HepG2 (cell line): ENCODE data around the gene SLC24A4. TPM values are rescaled to one million over a fixed set of nuclear protein-coding genes. Genes with fewer than 3 reads are reported as not detected.

Source experiments
- SALL1 ChIP-seq: sonication (generic); formaldehyde crosslinking; IDR thresholded peaks from 2 replicates; pipeline ENCODE4 v1.8.0; 2022; ENCODE audit warnings: mild to moderate bottlenecking, missing genetic modification reagents
- SMAD3 ChIP-seq: sonication (generic); formaldehyde crosslinking; IDR thresholded peaks from 2 replicates; pipeline ENCODE4 v1.4.0; 2020; ENCODE audit warnings: missing genetic modification reagents
- SNAPC2 ChIP-seq: sonication (generic); formaldehyde crosslinking; IDR thresholded peaks from 2 replicates; pipeline ENCODE4 v1.8.1; 2022; ENCODE audit warnings: mild to moderate bottlenecking, missing genetic modification reagents
- SNRNP70 ChIP-seq: fragments of 200-400 bp; formaldehyde crosslinking; IDR thresholded peaks from 2 replicates; pipeline ENCODE4 v1.6.1; 2017; ENCODE audit warnings: mild to moderate bottlenecking, low read depth, low read length, moderate library complexity
- ZNF326 ChIP-seq: sonication (generic); formaldehyde crosslinking; IDR thresholded peaks from 2 replicates; pipeline ENCODE4 v1.4.0; 2020; ENCODE audit warnings: missing genetic modification reagents, borderline replicate concordance
- ZNF605 ChIP-seq: sonication (generic); formaldehyde crosslinking; IDR thresholded peaks from 2 replicates; pipeline ENCODE4 v1.8.0; 2022; ENCODE audit warnings: mild to moderate bottlenecking, missing genetic modification reagents
- ZNF891 ChIP-seq: sonication (generic); formaldehyde crosslinking; IDR thresholded peaks from 2 replicates; pipeline ENCODE4 v1.5.0; 2020; ENCODE audit warnings: mild to moderate bottlenecking, missing genetic modification reagents
- polyA plus RNA-seq, 8 experiments: library from polyadenylated mRNA; depleted of rRNA in 3 of 8; stranded (reverse) in 7 of 8; unstranded in 1 of 8; fragments of >200 nt; fragmentation: Illumina TruSeq in 4 of 8; extraction: Trizol in 4 of 8; gene quantifications; 2 replicates each; pipeline versions ENCODE4 v1.2.1 to v1.2.3, GENCODE V29; 2011 to 2016; ENCODE audit warnings: low read depth in 4 of 8, missing spikeins in 1 of 8, mixed read lengths in 1 of 8; ENCODE audit not compliant: insufficient read depth in 1 of 8
- total RNA-seq, 5 experiments: library from RNA; depleted of rRNA; stranded (reverse); fragments of >200 nt; fragmentation: Illumina TruSeq; extraction: Trizol; gene quantifications; 2 replicates each; pipeline ENCODE4 v1.2.3, GENCODE V29; 2016; ENCODE audit warnings: low read depth in 1 of 5
- TF ChIP-seq, protein P1 (sequence below): sonication (generic); formaldehyde crosslinking; IDR thresholded peaks from 2 replicates; pipeline ENCODE4 v1.4.0; 2020; ENCODE audit warnings: missing genetic modification reagents, borderline replicate concordance
- TF ChIP-seq, protein P2 (sequence below): sonication (generic); formaldehyde crosslinking; conservative IDR thresholded peaks from 2 replicates; pipeline ENCODE4 v1.8.1; 2023; ENCODE audit warnings: missing genetic modification reagents
- TF ChIP-seq, protein P3 (sequence below): sonication (generic); formaldehyde crosslinking; IDR thresholded peaks from 2 replicates; pipeline ENCODE4 v1.4.0; 2020; ENCODE audit warnings: mild to moderate bottlenecking, missing genetic modification reagents
- TF ChIP-seq, protein P4 (sequence below): sonication (generic); IDR thresholded peaks from 2 replicates; pipeline ENCODE4 v1.6.1; 2016; ENCODE audit warnings: low read depth, borderline replicate concordance

Gene SLC24A4
- total and polyA plus RNA-seq, 2 of the 13 experiments (the other 11 are each of a cell fraction or from before 2014, with no cell fraction given) = not detected

DNA sequence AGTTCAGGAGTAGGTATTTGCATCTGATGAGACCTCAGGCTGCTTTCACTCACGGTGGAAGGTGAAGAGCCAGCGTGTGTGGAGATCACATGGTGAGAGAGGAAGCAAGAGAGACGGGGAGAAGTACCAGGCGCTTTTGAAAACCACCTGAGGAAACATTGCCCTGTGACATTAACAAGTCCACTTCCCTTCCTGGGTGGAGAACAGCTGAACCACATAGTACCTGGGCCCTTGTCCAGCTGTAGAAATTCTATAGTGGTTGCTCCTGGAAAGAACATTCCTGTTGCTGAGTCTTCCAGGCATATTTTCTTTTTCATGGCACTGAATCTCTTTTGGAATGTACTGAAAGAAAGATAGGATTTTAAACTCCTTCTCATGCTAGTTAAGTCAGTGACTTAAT is 103.3 kb downstream of the SLC24A4 start (continued):
- TF ChIP-seq, protein P1, sequence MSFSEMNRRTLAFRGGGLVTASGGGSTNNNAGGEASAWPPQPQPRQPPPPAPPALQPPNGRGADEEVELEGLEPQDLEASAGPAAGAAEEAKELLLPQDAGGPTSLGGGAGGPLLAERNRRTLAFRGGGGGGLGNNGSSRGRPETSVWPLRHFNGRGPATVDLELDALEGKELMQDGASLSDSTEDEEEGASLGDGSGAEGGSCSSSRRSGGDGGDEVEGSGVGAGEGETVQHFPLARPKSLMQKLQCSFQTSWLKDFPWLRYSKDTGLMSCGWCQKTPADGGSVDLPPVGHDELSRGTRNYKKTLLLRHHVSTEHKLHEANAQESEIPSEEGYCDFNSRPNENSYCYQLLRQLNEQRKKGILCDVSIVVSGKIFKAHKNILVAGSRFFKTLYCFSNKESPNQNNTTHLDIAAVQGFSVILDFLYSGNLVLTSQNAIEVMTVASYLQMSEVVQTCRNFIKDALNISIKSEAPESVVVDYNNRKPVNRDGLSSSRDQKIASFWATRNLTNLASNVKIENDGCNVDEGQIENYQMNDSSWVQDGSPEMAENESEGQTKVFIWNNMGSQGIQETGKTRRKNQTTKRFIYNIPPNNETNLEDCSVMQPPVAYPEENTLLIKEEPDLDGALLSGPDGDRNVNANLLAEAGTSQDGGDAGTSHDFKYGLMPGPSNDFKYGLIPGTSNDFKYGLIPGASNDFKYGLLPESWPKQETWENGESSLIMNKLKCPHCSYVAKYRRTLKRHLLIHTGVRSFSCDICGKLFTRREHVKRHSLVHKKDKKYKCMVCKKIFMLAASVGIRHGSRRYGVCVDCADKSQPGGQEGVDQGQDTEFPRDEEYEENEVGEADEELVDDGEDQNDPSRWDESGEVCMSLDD (CRISPR knock-in tag) = no peak
- TF ChIP-seq ZNF891 (CRISPR knock-in tag) (no peak), ZNF605 (no peak), SNRNP70 (no peak), SMAD3 (no peak), SNAPC2 (CRISPR knock-in tag) (no peak), ZNF326 (CRISPR knock-in tag) (no peak), SALL1 (no peak)
- TF ChIP-seq, protein P2, sequence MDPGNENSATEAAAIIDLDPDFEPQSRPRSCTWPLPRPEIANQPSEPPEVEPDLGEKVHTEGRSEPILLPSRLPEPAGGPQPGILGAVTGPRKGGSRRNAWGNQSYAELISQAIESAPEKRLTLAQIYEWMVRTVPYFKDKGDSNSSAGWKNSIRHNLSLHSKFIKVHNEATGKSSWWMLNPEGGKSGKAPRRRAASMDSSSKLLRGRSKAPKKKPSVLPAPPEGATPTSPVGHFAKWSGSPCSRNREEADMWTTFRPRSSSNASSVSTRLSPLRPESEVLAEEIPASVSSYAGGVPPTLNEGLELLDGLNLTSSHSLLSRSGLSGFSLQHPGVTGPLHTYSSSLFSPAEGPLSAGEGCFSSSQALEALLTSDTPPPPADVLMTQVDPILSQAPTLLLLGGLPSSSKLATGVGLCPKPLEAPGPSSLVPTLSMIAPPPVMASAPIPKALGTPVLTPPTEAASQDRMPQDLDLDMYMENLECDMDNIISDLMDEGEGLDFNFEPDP (CRISPR knock-in tag) = no peak
- TF ChIP-seq, protein P3, sequence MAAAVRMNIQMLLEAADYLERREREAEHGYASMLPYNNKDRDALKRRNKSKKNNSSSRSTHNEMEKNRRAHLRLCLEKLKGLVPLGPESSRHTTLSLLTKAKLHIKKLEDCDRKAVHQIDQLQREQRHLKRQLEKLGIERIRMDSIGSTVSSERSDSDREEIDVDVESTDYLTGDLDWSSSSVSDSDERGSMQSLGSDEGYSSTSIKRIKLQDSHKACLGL (CRISPR knock-in tag) = no peak
- TF ChIP-seq, protein P4, sequence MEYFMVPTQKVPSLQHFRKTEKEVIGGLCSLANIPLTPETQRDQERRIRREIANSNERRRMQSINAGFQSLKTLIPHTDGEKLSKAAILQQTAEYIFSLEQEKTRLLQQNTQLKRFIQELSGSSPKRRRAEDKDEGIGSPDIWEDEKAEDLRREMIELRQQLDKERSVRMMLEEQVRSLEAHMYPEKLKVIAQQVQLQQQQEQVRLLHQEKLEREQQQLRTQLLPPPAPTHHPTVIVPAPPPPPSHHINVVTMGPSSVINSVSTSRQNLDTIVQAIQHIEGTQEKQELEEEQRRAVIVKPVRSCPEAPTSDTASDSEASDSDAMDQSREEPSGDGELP = no peak
- TF ChIP-seq, all 625 proteins: peak for 0
